Measurements from ENCODE around the gene PRR23A. TPM values are rescaled to one million over a fixed set of nuclear protein-coding genes. Genes with fewer than 3 reads are reported as not detected.

The PRR23A gene
- total and polyA plus RNA-seq, 4 donors = not detected

GRCh38 chr3:139044366-139045210 lies 38.5 kb upstream of the PRR23A start, which contains the start of gene PRR23C:
PRR23C (minus strand) TSS chr3:139044892; CDS start chr3:139044620, 272 bp downstream.
- Histone ChIP-seq H3K27me3 (ENCODE audit: control insufficient read depth in 4 of 4, insufficient read depth in 4 of 4, low read length in 3 of 4) (peaks cover 0 to 6% (median under 1%) of the 10 kb centered on the region in 4 donors), H3K4me3 (ENCODE audit: low read depth in 1 of 3, low read length in 3 of 3) (no peak within 1 kb of the TSS), H3K9me3 (ENCODE audit: control insufficient read depth in 4 of 4, low read length in 3 of 4) (peaks cover 0 to 12% (median 0%) of the 10 kb centered on the region in 4 donors), H3K9ac (ENCODE audit: low read depth in 1 of 2, low read length in 2 of 2) (no peak within 1 kb of the TSS), H3K36me3 (ENCODE audit: control insufficient read depth in 4 of 4, insufficient read depth in 3 of 4, low read depth in 1 of 4, low read length in 3 of 4) (no peaks in the 10 kb centered on the region), H3K27ac (ENCODE audit: low read depth in 1 of 2, low read length in 2 of 2) (no peak within 1 kb of the TSS), H3K4me1 (ENCODE audit: control insufficient read depth in 4 of 4, insufficient read depth in 4 of 4, low read length in 3 of 4) (no peaks in the 10 kb centered on the region)
- no peak for DNase-seq (ENCODE audit: low spot score)
- no peak for TF ChIP-seq JUND (IDR thresholded peaks at IDR 0.05)
- TF ChIP-seq HNF4G (IDR thresholded peaks at IDR 0.05) = no peak
- TF ChIP-seq SP1 (IDR thresholded peaks at IDR 0.05) = no peak
- TF ChIP-seq, protein P1, sequence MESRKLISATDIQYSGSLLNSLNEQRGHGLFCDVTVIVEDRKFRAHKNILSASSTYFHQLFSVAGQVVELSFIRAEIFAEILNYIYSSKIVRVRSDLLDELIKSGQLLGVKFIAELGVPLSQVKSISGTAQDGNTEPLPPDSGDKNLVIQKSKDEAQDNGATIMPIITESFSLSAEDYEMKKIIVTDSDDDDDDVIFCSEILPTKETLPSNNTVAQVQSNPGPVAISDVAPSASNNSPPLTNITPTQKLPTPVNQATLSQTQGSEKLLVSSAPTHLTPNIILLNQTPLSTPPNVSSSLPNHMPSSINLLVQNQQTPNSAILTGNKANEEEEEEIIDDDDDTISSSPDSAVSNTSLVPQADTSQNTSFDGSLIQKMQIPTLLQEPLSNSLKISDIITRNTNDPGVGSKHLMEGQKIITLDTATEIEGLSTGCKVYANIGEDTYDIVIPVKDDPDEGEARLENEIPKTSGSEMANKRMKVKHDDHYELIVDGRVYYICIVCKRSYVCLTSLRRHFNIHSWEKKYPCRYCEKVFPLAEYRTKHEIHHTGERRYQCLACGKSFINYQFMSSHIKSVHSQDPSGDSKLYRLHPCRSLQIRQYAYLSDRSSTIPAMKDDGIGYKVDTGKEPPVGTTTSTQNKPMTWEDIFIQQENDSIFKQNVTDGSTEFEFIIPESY (IDR thresholded peaks at IDR 0.05) = no peak
- no peak for TF ChIP-seq NR2F2 (IDR thresholded peaks at IDR 0.05)
- TF ChIP-seq RAD21 (IDR thresholded peaks at IDR 0.05) = no peak
- TF ChIP-seq CTCF (IDR thresholded peaks at IDR 0.05; ENCODE audit: low read depth, low read length, missing input control) = no peak
- TF ChIP-seq TAF1 (conservative IDR thresholded peaks at IDR 0.05) = no peak
- no peak for TF ChIP-seq GABPA (IDR thresholded peaks at IDR 0.05 in 1 of 2, conservative IDR thresholded peaks at IDR 0.05 in 1 of 2)
- no peak for TF ChIP-seq FOXA2 (IDR thresholded peaks at IDR 0.05)
- TF ChIP-seq, protein P2, sequence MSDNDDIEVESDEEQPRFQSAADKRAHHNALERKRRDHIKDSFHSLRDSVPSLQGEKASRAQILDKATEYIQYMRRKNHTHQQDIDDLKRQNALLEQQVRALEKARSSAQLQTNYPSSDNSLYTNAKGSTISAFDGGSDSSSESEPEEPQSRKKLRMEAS (IDR thresholded peaks at IDR 0.05) = no peak
- WGBS = 45% methylated on average over 77 of the region's 77 CpGs

DNA sequence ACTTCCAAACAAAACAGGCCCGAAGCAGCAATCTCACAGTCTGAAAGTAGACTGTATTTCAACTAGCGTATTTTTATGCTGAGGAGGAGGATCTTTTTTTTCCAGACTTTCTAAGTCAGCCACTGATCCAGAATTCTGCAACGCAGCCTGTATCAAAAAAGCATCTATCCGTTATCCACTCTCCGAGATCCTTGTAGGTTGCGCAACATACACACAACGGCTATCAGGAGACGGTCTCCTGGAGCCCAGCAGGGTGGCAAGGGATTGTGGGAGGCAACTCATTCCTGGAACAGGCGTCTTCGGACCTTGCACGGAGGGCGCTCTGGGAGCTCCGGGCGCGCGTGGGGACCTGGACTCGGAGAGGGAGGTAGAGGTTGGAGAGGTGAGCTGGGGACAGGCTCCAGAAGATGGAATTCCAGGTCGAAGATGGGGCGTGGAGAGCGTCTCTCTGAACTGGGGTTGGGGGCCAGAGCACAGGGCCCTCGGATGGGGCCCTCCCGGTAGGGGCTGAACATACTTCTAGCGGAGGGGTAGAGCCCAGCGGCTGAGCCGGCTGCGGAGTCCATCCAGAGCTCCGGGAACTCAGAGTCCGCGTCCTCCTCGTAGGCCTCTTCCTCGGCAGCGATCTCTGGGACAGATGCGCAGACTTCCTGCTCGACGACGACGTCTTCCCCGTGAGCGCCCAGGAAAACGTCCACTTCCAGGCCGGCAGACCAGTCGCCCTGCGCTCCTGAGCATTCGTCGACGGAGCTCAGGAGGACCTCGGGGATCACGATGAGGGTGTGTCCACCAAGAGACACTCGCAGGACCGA lies 37.7 kb upstream of the PRR23A start:
- WGBS = 67% methylated on average over 50 of the region's 50 CpGs
- TF ChIP-seq FOXA1 (IDR thresholded peaks at IDR 0.05) (no peak), HNF4A (conservative IDR thresholded peaks at IDR 0.05) (no peak), JUND (IDR thresholded peaks at IDR 0.05) (no peak), EGR1 (IDR thresholded peaks at IDR 0.05; ENCODE audit: low read depth in 2 of 2) (no peak), HNF4G (IDR thresholded peaks at IDR 0.05) (no peak), SP1 (IDR thresholded peaks at IDR 0.05) (no peak), YY1 (IDR thresholded peaks at IDR 0.05) (no peak), TAF1 (conservative IDR thresholded peaks at IDR 0.05) (no peak), RAD21 (IDR thresholded peaks at IDR 0.05) (no peak), FOXA2 (IDR thresholded peaks at IDR 0.05) (no peak), REST (IDR thresholded peaks at IDR 0.05) (no peak), GABPA (IDR thresholded peaks at IDR 0.05 in 1 of 2, conservative IDR thresholded peaks at IDR 0.05 in 1 of 2) (no peak), NR2F2 (IDR thresholded peaks at IDR 0.05) (no peak), RXRA (IDR thresholded peaks at IDR 0.05) (no peak)
- TF ChIP-seq, protein P3, sequence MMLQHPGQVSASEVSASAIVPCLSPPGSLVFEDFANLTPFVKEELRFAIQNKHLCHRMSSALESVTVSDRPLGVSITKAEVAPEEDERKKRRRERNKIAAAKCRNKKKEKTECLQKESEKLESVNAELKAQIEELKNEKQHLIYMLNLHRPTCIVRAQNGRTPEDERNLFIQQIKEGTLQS (IDR thresholded peaks at IDR 0.05) = no peak
- TF ChIP-seq, protein P2 (IDR thresholded peaks at IDR 0.05) = no peak
- no peak overlapping the region for H3K9ac ChIP-seq (ENCODE audit: low read depth in 1 of 2, low read length in 2 of 2)
- no peak overlapping the region for H3K27ac ChIP-seq (ENCODE audit: low read depth in 1 of 2, low read length in 2 of 2)
- H3K4me1 ChIP-seq (ENCODE audit: control insufficient read depth in 4 of 4, insufficient read depth in 4 of 4, low read length in 3 of 4) = no peaks in the 10 kb centered on the region
- H3K27me3 ChIP-seq (ENCODE audit: control insufficient read depth in 4 of 4, insufficient read depth in 4 of 4, low read length in 3 of 4) = peaks cover 0 to 6% (median under 1%) of the 10 kb centered on the region in 4 donors
- H3K4me3 ChIP-seq (ENCODE audit: low read depth in 1 of 3, low read length in 3 of 3) = no peak overlapping the region
- H3K36me3 ChIP-seq (ENCODE audit: control insufficient read depth in 4 of 4, insufficient read depth in 3 of 4, low read depth in 1 of 4, low read length in 3 of 4) = no peaks in the 10 kb centered on the region
- peaks cover 0 to 12% (median 0%) of the 10 kb centered on the region in 4 donors for H3K9me3 ChIP-seq (ENCODE audit: control insufficient read depth in 4 of 4, low read length in 3 of 4)
- DNase-seq (ENCODE audit: low spot score) = no peak

Measured in liver (tissue), 9 donors.